GM12865 (cell line): Measurements from ENCODE around the gene MAPK13.
"Not testable (repeated sequence)": the region's sequence is repeated elsewhere in the genome, so short reads cannot be mapped to it uniquely, and the experiment has no call there.

ENCODE experiments used
- DNase-seq: peaks from one replicate; pipeline ENCODE4 v3.0.0; 2010; ENCODE audit warnings: low read depth
- H3K4me3 ChIP-seq: 2 replicates; pipeline ENCODE4 v1.5.1; 2011; ENCODE audit warnings: mild to moderate bottlenecking, low read depth, low read length, control low read depth
- TF ChIP-seq, protein P1 (sequence below): IDR thresholded peaks from 2 replicates; pipeline ENCODE4 v1.5.1; 2011; ENCODE audit warnings: low read length, control low read depth, low read depth, inconsistent platforms; ENCODE audit not compliant: insufficient read depth; ENCODE audit errors: missing control alignments

The MAPK13 gene

DNA sequence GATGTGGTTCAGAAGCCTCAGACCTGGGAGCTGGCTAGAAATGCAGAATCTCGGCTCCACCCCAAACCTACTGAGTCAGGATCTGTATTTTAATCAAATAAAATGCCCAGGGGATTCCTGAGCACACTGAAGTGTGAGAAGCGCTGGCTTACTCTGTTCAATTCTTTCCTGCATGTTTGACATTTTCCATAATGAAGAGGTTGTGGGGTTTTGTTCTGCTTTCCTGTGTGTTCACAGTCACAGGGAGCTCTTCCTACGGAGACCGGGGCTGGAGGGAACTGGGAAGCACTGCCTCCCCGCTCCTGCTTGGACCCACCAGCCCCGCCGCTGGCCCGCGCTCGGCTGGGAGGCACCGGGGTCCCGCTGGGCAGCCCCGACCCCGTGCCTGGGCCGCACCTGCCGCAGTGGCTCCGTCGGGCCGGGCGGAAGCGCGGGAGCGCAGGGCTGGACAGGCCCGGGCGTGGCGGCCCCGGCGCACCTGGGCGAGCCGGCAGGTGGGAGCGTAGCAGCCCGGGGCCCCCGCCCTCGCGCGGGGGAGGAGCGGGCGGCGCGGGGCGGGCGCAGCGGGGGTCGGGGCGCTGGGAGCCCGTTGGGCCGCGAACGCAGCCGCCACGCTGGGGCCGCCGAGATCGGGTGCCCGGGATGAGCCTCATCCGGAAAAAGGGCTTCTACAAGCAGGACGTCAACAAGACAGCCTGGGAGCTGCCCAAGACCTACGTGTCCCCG is at the start of gene MAPK13:
Gene MAPK13, plus strand, starts transcription at position 573 of the 726 bp plus-strand sequence. Its CDS starts 70 bp downstream, at position 643.
- DNase-seq, result no peak
- H3K4me3 ChIP-seq, result peak within 1 kb of the TSS; percentile 19
- TF ChIP-seq, protein P1, sequence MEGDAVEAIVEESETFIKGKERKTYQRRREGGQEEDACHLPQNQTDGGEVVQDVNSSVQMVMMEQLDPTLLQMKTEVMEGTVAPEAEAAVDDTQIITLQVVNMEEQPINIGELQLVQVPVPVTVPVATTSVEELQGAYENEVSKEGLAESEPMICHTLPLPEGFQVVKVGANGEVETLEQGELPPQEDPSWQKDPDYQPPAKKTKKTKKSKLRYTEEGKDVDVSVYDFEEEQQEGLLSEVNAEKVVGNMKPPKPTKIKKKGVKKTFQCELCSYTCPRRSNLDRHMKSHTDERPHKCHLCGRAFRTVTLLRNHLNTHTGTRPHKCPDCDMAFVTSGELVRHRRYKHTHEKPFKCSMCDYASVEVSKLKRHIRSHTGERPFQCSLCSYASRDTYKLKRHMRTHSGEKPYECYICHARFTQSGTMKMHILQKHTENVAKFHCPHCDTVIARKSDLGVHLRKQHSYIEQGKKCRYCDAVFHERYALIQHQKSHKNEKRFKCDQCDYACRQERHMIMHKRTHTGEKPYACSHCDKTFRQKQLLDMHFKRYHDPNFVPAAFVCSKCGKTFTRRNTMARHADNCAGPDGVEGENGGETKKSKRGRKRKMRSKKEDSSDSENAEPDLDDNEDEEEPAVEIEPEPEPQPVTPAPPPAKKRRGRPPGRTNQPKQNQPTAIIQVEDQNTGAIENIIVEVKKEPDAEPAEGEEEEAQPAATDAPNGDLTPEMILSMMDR, result no peak

DNA sequence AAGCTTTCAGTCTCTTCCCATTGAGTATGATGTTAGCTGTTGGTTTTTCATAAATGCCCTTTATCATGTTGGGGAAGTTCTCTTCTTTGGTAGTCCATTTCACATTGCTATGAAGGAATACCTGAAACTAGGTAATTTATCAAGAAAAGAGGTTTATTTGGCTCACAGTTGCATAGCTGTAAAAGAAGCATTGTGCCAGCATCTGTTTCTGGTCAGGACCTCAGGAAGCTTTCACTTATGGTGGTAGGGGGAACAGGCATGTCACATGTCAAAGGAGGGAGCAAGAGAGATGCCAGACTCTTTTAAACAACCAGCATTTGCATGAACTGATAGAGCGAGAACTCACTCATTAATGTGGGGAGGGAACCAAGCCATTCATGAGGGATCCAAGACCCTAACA is 48.0 kb upstream of the MAPK13 start:
- TF ChIP-seq, protein P1, result no peak
- no peak for DNase-seq
- H3K4me3 ChIP-seq, result no peak overlapping the region

GRCh38 chr6:36083446-36083845 is 46.9 kb upstream of the MAPK13 start:
- no peak overlapping the region for H3K4me3 ChIP-seq
- DNase-seq, result no peak
- TF ChIP-seq, protein P1, result no peak

DNA sequence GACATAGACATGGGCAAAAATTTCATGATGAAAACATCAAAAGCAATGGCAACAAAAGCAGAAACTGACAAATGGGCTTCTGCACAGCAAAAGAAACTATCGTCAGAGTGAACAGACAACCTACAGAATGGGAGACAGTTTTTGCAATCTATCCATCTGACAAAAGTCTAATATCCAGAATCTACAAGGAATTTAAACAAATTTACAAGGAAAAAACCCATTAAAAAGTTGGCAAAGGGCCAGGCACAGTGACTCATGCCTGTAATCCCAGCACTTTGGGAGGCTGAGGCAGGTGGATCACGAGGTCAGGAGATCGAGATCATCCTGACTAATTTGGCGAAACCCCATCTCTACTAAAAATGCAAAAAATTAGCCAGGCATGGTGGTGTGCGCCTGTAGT is 42.1 kb upstream of the MAPK13 start:
- not testable (repeated sequence) for H3K4me3 ChIP-seq, DNase-seq

DNA sequence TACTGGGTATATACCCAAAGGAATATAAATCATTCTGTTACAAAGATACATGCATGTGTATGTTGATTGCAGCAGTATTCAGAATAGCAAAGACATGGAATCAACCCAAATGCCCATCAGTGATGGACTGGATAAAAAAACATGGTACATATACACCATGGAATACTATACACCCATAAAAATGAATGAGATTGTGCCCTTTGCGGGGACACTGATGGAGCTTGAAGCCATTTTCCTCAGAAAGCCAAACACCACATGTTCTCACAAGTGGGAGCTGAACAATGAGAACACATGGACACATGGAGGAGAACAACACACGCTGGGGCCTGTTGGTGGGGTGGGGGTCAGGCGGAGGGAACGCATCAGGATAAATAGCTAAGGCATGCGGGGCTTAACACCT is 41.3 kb upstream of the MAPK13 start:
- no peak overlapping the region for H3K4me3 ChIP-seq
- TF ChIP-seq, protein P1, result no peak
- no peak for DNase-seq

GRCh38 chr6:36094238-36094637 is 36.1 kb upstream of the MAPK13 start:
- TF ChIP-seq, protein P1, result no peak

DNA sequence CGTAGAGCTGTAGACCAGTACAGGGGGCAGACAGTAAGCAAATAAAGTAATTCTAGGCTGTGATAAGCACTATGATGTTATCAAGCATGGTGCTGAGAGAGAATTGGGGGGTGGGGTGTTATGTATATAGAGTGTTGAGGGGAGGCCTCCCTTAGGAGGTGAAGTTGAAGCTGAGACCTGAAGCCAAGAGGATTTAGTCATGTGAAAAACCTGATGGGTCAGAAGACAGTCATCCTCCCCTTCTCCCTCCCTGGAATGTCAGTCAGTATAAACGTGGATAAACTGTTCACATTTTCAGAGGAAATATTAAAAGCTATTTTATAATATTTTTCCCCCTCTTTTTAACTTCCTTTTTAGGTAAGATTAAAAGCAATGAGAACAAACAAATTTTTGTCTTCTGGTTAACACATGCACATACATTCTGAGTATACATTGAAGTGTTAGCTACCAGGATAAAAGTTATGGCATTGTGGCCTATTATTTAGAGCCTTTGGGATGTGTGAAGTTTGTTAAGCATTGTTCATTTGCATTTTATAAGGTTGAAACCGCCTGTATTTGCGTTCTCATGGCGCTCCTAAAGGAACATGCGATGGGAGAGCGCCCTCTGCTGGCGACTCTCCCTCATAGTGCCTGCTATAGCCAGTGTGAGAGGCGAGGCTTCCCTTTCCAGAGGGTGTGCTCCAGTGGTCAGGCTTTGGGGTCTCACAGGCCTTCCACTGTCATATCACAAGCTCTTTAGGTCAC is 35.4 kb upstream of the MAPK13 start:
- TF ChIP-seq, protein P1, result peak; percentile 90
- peak; percentile 85 for DNase-seq
- no peak overlapping the region for H3K4me3 ChIP-seq

More at GRCh38 chr6:36094238-36094637, 36.1 kb upstream of the MAPK13 start:
- no peak overlapping the region for H3K4me3 ChIP-seq
- DNase-seq, result no peak
